HL-60 (cell line): ENCODE data around the gene PTGES3L.

Experiments used
- CTCF ChIP-seq: IDR thresholded peaks from one replicate; pipeline ENCODE4 v1.5.1; 2011; ENCODE audit warnings: low read length, control low read depth, inconsistent platforms; ENCODE audit not compliant: insufficient read depth
- POLR2AphosphoS5 ChIP-seq: IDR thresholded peaks from 2 replicates; pipeline ENCODE4 v1.6.1; 2012; ENCODE audit warnings: low read depth
- REST ChIP-seq: IDR thresholded peaks from 2 replicates; pipeline ENCODE4 v1.6.1; 2012; ENCODE audit warnings: low read depth; ENCODE audit not compliant: insufficient replicate concordance

GRCh38 chr17:42944211-42944610 is 35.7 kb downstream of the PTGES3L start:
- TF ChIP-seq CTCF (no peak), POLR2AphosphoS5 (no peak), REST (no peak)
